ENCODE measurements around the gene C20orf202.

C20orf202 gene

GRCh38 chr20:1254254-1254653 lies 51.0 kb downstream of the C20orf202 start:
- DNase-seq (ENCODE audit: insufficient read length, low spot score) (no peak), FAIRE-seq (no peak)
- no peak for TF ChIP-seq POU2F2 (IDR thresholded peaks at IDR 0.05; ENCODE audit: low read depth, low read length)
- no peak for TF ChIP-seq POLR2A (IDR thresholded peaks at IDR 0.05; ENCODE audit: low read depth, low read length)
- no peak for TF ChIP-seq TAF1 (IDR thresholded peaks at IDR 0.05; ENCODE audit: low read depth, low read length)
- no peak for TF ChIP-seq SPI1 (IDR thresholded peaks at IDR 0.05; ENCODE audit: low read depth, low read length)
- TF ChIP-seq PAX5 (IDR thresholded peaks at IDR 0.05; ENCODE audit: insufficient read depth, low read length, severe bottlenecking): no peak
- TF ChIP-seq POLR2AphosphoS5 (IDR thresholded peaks at IDR 0.05; ENCODE audit: low read depth, low read length): no peak

- FAIRE-seq (no peak), DNase-seq (ENCODE audit: insufficient read length, low spot score) (no peak)
- TF ChIP-seq POU2F2 (IDR thresholded peaks at IDR 0.05; ENCODE audit: low read depth, low read length) (no peak), POLR2AphosphoS5 (IDR thresholded peaks at IDR 0.05; ENCODE audit: low read depth, low read length) (no peak), PAX5 (IDR thresholded peaks at IDR 0.05; ENCODE audit: insufficient read depth, low read length, severe bottlenecking) (no peak), TAF1 (IDR thresholded peaks at IDR 0.05; ENCODE audit: low read depth, low read length) (no peak), POLR2A (IDR thresholded peaks at IDR 0.05; ENCODE audit: low read depth, low read length) (no peak), SPI1 (IDR thresholded peaks at IDR 0.05; ENCODE audit: low read depth, low read length) (no peak)
Observed at GRCh38 chr20:1255675-1256074, 52.4 kb downstream of the C20orf202 start.
